ENCODE data around the gene CLEC17A. TPM values are rescaled to one million over a fixed set of nuclear protein-coding genes. Genes with fewer than 3 reads are reported as not detected.
"Not testable (repeated sequence)": the region's sequence is repeated elsewhere in the genome, so short reads cannot be mapped to it uniquely, and the experiment has no call there.

Gene CLEC17A
- total RNA-seq, 2 experiments from 2014 or later, result 0.60 to 0.83 TPM

DNA sequence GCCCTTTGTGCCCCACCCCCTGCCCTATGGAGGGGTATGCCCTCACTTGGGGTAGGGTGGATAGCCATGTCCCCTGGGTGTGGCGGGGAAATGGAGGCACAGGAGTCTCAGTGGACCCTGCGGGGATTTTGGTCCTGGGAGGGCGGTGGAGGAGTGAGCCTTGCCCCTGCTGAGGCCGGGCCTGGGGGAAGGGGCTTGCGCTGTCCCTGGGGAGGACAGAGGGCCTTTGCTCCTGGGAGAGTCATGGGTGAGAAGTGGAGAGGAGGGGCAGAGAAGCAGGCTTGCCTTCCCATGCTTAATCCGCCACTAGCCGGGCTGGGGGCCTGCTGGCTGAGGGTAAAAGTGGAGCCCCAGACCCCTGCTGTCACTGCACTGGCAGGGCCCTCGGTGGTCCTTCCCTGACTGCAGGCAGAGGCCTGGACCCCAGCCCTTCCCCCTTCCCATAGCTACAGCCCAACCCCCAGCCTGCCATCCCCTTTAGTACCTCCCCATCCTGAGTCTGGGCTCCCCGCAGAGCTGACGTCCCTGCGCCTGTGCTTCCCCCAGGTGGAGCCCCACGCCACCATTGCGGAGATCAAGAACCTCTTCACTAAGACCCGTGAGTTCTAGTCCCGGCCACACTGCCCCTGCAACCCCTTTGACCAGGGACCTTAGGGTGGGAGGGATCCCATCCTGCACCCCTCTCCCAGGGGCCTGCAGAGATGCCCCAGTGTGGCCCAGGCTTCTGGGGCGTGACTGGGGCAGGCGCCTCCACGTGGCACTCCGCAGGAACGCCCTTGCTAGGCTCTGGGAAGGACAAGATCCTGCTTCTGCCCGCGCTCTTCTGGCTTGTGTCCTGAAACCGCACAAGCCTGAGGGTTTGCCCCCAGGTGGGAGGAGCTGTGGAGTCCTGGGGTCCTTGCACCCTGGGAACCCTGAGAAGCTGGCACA lies 20.0 kb upstream of the CLEC17A start:
- no peak for TF ChIP-seq CTCF (IDR thresholded peaks at IDR 0.05)
- DNase-seq, result no peak
- Mint-ChIP-seq H3K9me3 (no peaks in the 10 kb centered on the region), H3K36me3 (ENCODE audit: low read depth) (peaks cover 10% of the 10 kb centered on the region), H3K27me3 (no peaks in the 10 kb centered on the region), H3K4me1 (ENCODE audit: low read depth) (peaks cover 29% of the 10 kb centered on the region), H3K4me3 (no peak overlapping the region), H3K27ac (peak overlapping the region; percentile 11)
- CTCF ChIA-PET, result interaction anchor here (2.0 kb wide), 1 partner anchor 11 kb away, joined by 7 read pairs; no protein-coding TSS in a partner anchor
- intact Hi-C loops (cut with micrococcal nuclease), result no loop called here
- no peak for ATAC-seq
- POLR2A ChIA-PET, result no interaction called here

DNA sequence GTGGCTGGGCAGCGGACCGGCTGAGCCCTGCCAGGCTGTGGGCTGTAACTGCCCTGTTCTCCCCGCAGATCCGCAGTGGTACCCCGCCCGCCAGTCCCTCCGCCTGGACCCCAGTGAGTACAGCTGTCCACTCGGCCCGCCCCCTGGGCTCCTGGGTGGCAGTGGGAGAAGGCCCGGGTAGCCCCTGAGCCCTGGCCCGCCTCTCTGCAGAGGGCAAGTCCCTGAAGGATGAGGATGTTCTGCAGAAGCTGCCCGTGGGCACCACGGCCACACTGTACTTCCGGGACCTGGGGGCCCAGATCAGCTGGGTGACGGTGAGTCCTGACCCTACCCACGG lies 19.3 kb upstream of the CLEC17A start:
- CTCF ChIA-PET, result no interaction called here
- no peak overlapping the region for H3K27ac Mint-ChIP-seq
- POLR2A ChIA-PET, result no interaction called here
- DNase-seq (no peak), ATAC-seq (no peak)
- peaks cover 11% of the 10 kb centered on the region for H3K36me3 Mint-ChIP-seq (ENCODE audit: low read depth)
- no peaks in the 10 kb centered on the region for H3K27me3 Mint-ChIP-seq
- H3K9me3 Mint-ChIP-seq, result no peaks in the 10 kb centered on the region
- peaks cover 33% of the 10 kb centered on the region for H3K4me1 Mint-ChIP-seq (ENCODE audit: low read depth)
- intact Hi-C loops (cut with micrococcal nuclease), result no loop called here
- H3K4me3 Mint-ChIP-seq, result no peak overlapping the region
- TF ChIP-seq CTCF (IDR thresholded peaks at IDR 0.05), result no peak

DNA sequence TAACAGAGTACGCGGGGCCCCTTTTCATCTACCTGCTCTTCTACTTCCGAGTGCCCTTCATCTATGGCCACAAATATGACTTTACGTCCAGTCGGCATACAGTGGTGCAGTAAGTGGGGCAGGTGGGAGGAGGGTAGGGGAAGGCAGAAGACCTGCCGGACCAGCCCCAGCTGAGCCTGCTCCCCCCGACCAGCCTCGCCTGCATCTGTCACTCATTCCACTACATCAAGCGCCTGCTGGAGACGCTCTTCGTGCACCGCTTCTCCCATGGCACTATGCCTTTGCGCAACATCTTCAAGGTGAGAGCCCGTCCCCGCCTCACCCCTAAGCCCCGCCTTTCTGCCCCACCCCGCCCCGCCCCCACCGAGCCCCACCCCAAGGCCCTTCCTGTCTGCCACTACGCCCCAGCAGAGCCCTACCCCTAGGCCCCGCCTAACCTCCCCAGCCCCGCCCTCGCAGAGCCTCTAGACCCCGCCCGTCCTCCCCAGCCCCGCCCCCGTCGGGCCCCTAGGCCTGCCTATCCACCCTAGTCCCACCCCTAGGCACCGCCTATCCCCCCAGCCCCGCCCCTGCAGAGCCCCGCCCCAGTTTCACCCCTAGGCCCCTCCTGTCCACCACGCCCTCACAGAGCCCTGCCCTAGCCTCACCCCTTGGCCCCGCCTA lies 18.8 kb upstream of the CLEC17A start:
- Mint-ChIP-seq H3K27me3 (no peaks in the 10 kb centered on the region), H3K36me3 (ENCODE audit: low read depth) (peaks cover 11% of the 10 kb centered on the region), H3K4me1 (ENCODE audit: low read depth) (peaks cover 36% of the 10 kb centered on the region), H3K9me3 (no peaks in the 10 kb centered on the region), H3K27ac (no peak overlapping the region), H3K4me3 (no peak overlapping the region)
- peak; percentile 82 for DNase-seq
- TF ChIP-seq CTCF (IDR thresholded peaks at IDR 0.05), result no peak
- peak; percentile 90 for ATAC-seq
- intact Hi-C loops (cut with micrococcal nuclease), result no loop called here
- POLR2A ChIA-PET, result no interaction called here
- CTCF ChIA-PET, result no interaction called here

GRCh38 chr19:14564652-14565297 lies 18.1 kb upstream of the CLEC17A start:
- H3K4me1 Mint-ChIP-seq (ENCODE audit: low read depth), result peaks cover 41% of the 10 kb centered on the region

GRCh38 chr19:14565298-14565679 lies 17.6 kb upstream of the CLEC17A start:
- TF ChIP-seq CTCF (IDR thresholded peaks at IDR 0.05), result no peak
- intact Hi-C loops (cut with micrococcal nuclease), result no loop called here
- ChIA-PET CTCF (interaction anchor here (1.5 kb wide), 1 partner anchor 8 kb away, joined by 4 read pairs; no protein-coding TSS in a partner anchor), POLR2A (interaction anchor here (0.9 kb wide), 1 partner anchor 121 kb away, joined by 3 read pairs; no protein-coding TSS in a partner anchor)
- Mint-ChIP-seq H3K27me3 (no peaks in the 10 kb centered on the region), H3K27ac (no peak overlapping the region), H3K4me1 (ENCODE audit: low read depth) (peaks cover 40% of the 10 kb centered on the region), H3K9me3 (no peaks in the 10 kb centered on the region), H3K4me3 (no peak overlapping the region), H3K36me3 (ENCODE audit: low read depth) (peaks cover 11% of the 10 kb centered on the region)
- ATAC-seq (no peak), DNase-seq (no peak)

More at GRCh38 chr19:14564652-14565297, 18.1 kb upstream of the CLEC17A start:
- H3K36me3 Mint-ChIP-seq (ENCODE audit: low read depth), result peaks cover 11% of the 10 kb centered on the region
- peak; percentile 7 for ATAC-seq
- ChIA-PET POLR2A (interaction anchor here (0.9 kb wide), 1 partner anchor 121 kb away, joined by 3 read pairs; no protein-coding TSS in a partner anchor), CTCF (interaction anchor here (1.5 kb wide), 1 partner anchor 8 kb away, joined by 4 read pairs; no protein-coding TSS in a partner anchor)
- H3K27ac Mint-ChIP-seq; intact Hi-C loops (cut with micrococcal nuclease); H3K27me3 Mint-ChIP-seq; H3K9me3 Mint-ChIP-seq; DNase-seq; H3K4me3 Mint-ChIP-seq: not testable (repeated sequence)
